Right lobe of liver (tissue), 6 donors: ENCODE results near the gene MAGED1. TPM values are rescaled to one million over a fixed set of nuclear protein-coding genes. Genes with fewer than 3 reads are reported as not detected.

Experiments used
- ATAC-seq, 4 donors: fragments of 200-7000 bp; cut with Tn5 transposase; one replicate each; pipeline ENCODE4 v1.9.1; 2020; ENCODE audit warnings: mild to moderate bottlenecking in 4 of 4, moderate library complexity in 4 of 4
- DNase-seq, 3 donors: peaks; one replicate each; pipeline ENCODE4 v3.0.0-alpha.2; 2020
- H3K27ac ChIP-seq, 3 donors: fragments of 200-600 bp; one replicate each; pipeline ENCODE4 v1.8.0; 2022
- H3K27me3 ChIP-seq, 2 donors: fragments of 200-600 bp; one replicate each; pipeline ENCODE4 v1.8.0; 2022
- H3K36me3 ChIP-seq, 4 donors: fragments of 200-600 bp; sonication (generic) in 1 of 4; one replicate each; pipeline versions ENCODE4 v1.5.1 to v1.8.0; 2017 to 2022; ENCODE audit warnings: control low read depth in 1 of 4
- H3K4me1 ChIP-seq, 4 donors: fragments of 200-600 bp; sonication (generic) in 1 of 4; one replicate each; pipeline versions ENCODE4 v1.5.1 to v1.8.0; 2017 to 2022; ENCODE audit warnings: control low read depth in 1 of 4
- H3K4me3 ChIP-seq, 3 donors: fragments of 200-600 bp; one replicate each; pipeline ENCODE4 v1.8.0; 2022
- H3K9me3 ChIP-seq, 4 donors: fragments of 200-600 bp; sonication (generic) in 1 of 4; one replicate each; pipeline versions ENCODE4 v1.5.1 to v1.8.0; 2017 to 2022; ENCODE audit warnings: control low read depth in 1 of 4
- CTCF ChIP-seq, 4 donors: fragments of 200-600 bp in 3 of 4; fragments of 450-650 bp in 1 of 4; IDR thresholded peaks; one replicate each; pipeline versions ENCODE4 v1.5.1 to v1.8.0; 2016 to 2022; ENCODE audit warnings: antibody characterized with exemption in 4 of 4, mild to moderate bottlenecking in 2 of 4
- POLR2A ChIP-seq: fragments of 450-650 bp; IDR thresholded peaks from one replicate; pipeline ENCODE4 v1.6.1; 2017; ENCODE audit warnings: antibody characterized with exemption, mild to moderate bottlenecking
- WGBS: methylation state at CpG from one replicate; pipeline ENCODE4 v1.1.6; 2018; ENCODE audit warnings: low coverage, low lambda C conversion rate; ENCODE audit not compliant: insufficient coverage; ENCODE audit errors: missing lambda C conversion rate; 5-methylcytosine and 5-hydroxymethylcytosine counted together
- intact Hi-C, 2 donors: fragments of 100-400 bp; cut with DNase I; formaldehyde crosslinking; loops; one replicate each; pipeline versions ENCODE4 v1.11.2 to v1.14.1; 2022
- total RNA-seq, 6 experiments: library from RNA; depleted of rRNA in 2 of 6; stranded (reverse); fragments of >200 nt in 2 of 6; fragmentation: NEBNext Ultra II Directional in 3 of 6; extraction: Animal tissue kit (Norgen Biotek cat#: 25700) in 3 of 6; gene quantifications; one replicate each; pipeline versions ENCODE4 v1.1.0 to v1.2.4, GENCODE V29; 2016 to 2023
- donor health status: DM: no; HTN: yes; CAD: no.
- donor health status: DM: no; HTN: no; CAD: no.
- donor health status: DM: no; HTN: no; CAD: no.
- donor health status: DM: no; HTN: yes; CAD: no.
- donor health status: DM: no; HTN: yes; CAD: no.

MAGED1 gene
- total RNA-seq, 6 experiments from 2014 or later = 54.7 to 98.7 (median 69.9) TPM

- Histone ChIP-seq H3K27me3 (no peaks in the 10 kb centered on the region), H3K27ac (no peak overlapping the region), H3K4me1 (no peaks in the 10 kb centered on the region), H3K9me3 (peaks cover 0 to 13% (median 1%) of the 10 kb centered on the region in 4 donors), H3K36me3 (no peaks in the 10 kb centered on the region), H3K4me3 (no peak overlapping the region)
- no peak for TF ChIP-seq POLR2A
- TF ChIP-seq CTCF (IDR thresholded peaks at IDR 0.05) = peak in 3 of 4 donors; percentile 29 to 41 (median 40)
- intact Hi-C loops = no loop called here
- DNase-seq (no peak), ATAC-seq (peak in 3 of 4 donors; percentile 45 to 55 (median 46))
- 29% methylated on average over 2 of the region's 2 CpGs for WGBS
These were observed 32.7 kb upstream of the MAGED1 start for GRCh38 chrX:51860679-51861078.

- ATAC-seq = no peak
- peaks cover 0 to 2% (median 1%) of the 10 kb centered on the region in 4 donors for H3K9me3 ChIP-seq
- TF ChIP-seq POLR2A (no peak), CTCF (IDR thresholded peaks at IDR 0.05) (no peak)
- no peak overlapping the region for H3K4me3 ChIP-seq
- no peak overlapping the region for H3K27ac ChIP-seq
- H3K27me3 ChIP-seq = no peaks in the 10 kb centered on the region
- no peaks in the 10 kb centered on the region for H3K36me3 ChIP-seq
- no peak for DNase-seq
- H3K4me1 ChIP-seq = no peaks in the 10 kb centered on the region
- WGBS = 100% methylated on average over 1 of the region's 1 CpG
- intact Hi-C loops = no loop called here
These were observed 30.5 kb upstream of the MAGED1 start for GRCh38 chrX:51862920-51863319.

GRCh38 chrX:51866210-51866609 is 27.2 kb upstream of the MAGED1 start:
- no peaks in the 10 kb centered on the region for H3K36me3 ChIP-seq
- H3K9me3 ChIP-seq = peaks cover 0 to 2% (median 0%) of the 10 kb centered on the region in 4 donors
- WGBS = 65% methylated on average over 3 of the region's 3 CpGs
- no peaks in the 10 kb centered on the region for H3K4me1 ChIP-seq
- no peak overlapping the region for H3K27ac ChIP-seq
- DNase-seq = no peak
- H3K27me3 ChIP-seq = no peaks in the 10 kb centered on the region
- intact Hi-C loops = no loop called here
- ATAC-seq = no peak
- no peak for TF ChIP-seq POLR2A
- TF ChIP-seq CTCF (IDR thresholded peaks at IDR 0.05) = no peak
- H3K4me3 ChIP-seq = no peak overlapping the region

- no peak for TF ChIP-seq CTCF (IDR thresholded peaks at IDR 0.05)
- TF ChIP-seq POLR2A = no peak
- Histone ChIP-seq H3K27me3 (no peaks in the 10 kb centered on the region), H3K9me3 (peaks cover 0 to 2% (median 0%) of the 10 kb centered on the region in 4 donors), H3K36me3 (no peaks in the 10 kb centered on the region), H3K4me3 (no peak overlapping the region), H3K4me1 (no peaks in the 10 kb centered on the region), H3K27ac (no peak overlapping the region)
- WGBS = 45% methylated on average over 1 of the region's 1 CpG
- no peak for ATAC-seq
- intact Hi-C loops = no loop called here
- DNase-seq = no peak
These were observed 25.8 kb upstream of the MAGED1 start for GRCh38 chrX:51867626-51868025.

GRCh38 chrX:51870354-51870753 is 23.1 kb upstream of the MAGED1 start:
- no peak for TF ChIP-seq POLR2A
- no peak for TF ChIP-seq CTCF (IDR thresholded peaks at IDR 0.05)
- no peaks in the 10 kb centered on the region for H3K4me1 ChIP-seq
- ATAC-seq (no peak), DNase-seq (no peak)
- 97% methylated on average over 2 of the region's 2 CpGs for whole genome bisulfite sequencing
- intact Hi-C loops = no loop called here
- H3K9me3 ChIP-seq = no peaks in the 10 kb centered on the region
- no peaks in the 10 kb centered on the region for H3K27me3 ChIP-seq
- H3K4me3 ChIP-seq = no peak overlapping the region
- H3K36me3 ChIP-seq = no peaks in the 10 kb centered on the region
- no peak overlapping the region for H3K27ac ChIP-seq
